EH (cell line): ENCODE results near the gene CCZ1.
"Not testable (repeated sequence)": the region's sequence is repeated elsewhere in the genome, so short reads cannot be mapped to it uniquely, and the experiment has no call there.

Source experiments
- DNase-seq: peaks from one replicate; pipeline ENCODE4 v3.0.0-alpha.2; 2015; ENCODE audit warnings: low read depth

Gene CCZ1

GRCh38 chr7:5908835-5909234 lies 10.3 kb downstream of the CCZ1 start:
- DNase-seq: not testable (repeated sequence)

DNA sequence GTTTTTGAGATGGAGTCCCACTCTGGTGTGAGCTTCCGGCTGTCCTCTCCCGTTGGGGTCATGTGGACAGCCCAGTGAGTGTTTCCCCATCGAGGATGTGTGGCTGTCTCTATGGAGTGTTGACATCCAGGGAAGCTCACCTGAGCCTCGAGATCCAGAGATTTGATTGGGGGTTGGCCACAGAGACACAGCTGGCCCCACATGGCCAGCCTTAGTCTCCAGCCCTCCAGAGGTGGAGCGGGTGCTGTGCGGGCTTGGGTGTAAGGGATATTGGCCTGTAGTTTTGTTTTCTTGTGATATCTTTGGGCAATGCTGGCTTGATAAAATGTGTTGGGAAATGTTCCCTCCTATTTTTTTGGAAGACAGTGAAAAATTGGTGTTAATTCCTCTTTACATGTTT lies 18.0 kb downstream of the CCZ1 start:
- not testable (repeated sequence) for DNase-seq

DNA sequence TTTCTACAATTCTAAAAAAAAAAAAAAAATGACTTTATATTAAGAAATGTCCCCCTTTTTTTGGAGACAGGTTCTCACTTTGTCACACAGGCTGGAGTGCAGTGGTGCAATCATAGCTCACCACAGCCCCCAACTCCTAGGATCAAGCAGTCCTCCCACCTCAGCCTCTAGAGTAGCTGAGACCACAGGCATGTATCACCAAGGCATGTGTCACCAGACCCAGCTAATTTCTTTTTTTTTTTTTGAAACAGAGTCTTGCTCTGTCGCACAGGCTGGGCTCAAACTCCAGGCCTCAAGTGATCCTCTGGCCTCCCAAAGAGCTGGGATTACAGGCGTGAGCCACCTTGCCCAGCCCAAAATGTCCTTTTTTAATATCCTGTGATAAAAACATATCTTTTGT lies 25.6 kb downstream of the CCZ1 start:
- not testable (repeated sequence) for DNase-seq

DNA sequence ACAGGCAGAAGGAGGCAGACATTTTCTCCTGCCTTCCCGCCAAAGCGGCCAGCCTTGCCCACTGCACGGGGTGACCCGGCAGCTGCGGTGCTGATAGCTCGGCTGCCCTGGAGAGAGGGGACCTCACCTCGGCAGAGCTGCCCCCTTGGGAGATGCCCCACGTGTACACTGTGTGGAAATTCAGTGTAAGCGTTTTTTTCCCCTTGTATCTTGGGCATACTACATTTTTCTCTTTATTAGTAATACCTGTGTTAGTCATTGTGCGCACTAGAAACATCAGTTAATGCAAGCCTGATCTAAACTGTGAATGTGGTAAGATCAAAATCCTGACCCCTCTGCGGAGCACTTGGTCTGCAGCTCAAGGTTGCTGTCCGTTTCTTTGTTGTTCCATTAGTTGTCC lies 26.1 kb downstream of the CCZ1 start:
- not testable (repeated sequence) for DNase-seq

DNA sequence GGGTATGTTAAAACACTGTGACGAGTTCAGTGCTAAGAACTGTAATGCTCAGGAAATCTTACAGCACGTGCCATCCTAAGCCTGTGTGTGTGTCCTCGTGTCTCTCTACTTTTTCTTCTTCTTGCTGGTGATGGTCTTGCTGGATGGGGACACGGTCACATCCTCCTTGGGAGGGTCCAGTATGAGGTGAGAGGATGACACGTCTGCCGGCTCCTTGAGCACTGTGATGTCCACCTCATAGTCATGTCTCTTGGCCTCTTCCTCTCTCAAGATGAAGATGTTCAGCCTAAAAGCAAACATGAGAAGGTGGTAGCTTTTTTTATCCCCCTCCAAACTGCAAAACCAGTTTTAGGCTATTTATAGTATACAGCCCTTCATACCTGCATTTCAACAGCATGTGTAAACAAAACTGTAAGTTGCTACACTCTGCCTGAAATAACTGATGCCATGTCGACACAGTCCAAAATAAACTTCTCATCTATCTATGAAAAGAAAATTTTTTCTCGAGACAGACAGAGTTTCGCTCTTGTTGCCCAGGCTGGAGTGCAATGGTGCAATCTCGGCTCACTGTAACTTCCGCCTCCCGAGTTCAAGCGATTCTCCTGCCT lies 27.8 kb downstream of the CCZ1 start:
- not testable (repeated sequence) for DNase-seq

DNA sequence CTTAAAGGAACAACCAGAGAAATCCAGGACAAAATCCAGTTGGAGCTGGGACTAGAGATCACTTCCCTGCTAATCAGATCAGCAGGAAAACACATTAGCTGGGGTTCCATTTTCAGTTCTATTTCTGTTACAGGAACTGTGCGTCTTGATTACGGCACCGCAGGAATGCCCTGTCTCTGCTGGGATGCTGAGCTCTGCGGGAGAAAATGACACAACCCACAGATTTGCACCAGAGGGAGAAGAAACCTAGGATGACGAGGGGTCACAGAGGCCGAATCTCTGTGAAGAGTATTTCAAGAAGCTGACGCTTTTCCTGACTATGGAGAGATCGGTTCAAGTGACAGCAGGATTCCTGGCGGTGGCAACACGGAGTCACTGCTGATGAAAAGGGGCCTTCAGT lies 31.8 kb downstream of the CCZ1 start:
- DNase-seq: not testable (repeated sequence)

DNA sequence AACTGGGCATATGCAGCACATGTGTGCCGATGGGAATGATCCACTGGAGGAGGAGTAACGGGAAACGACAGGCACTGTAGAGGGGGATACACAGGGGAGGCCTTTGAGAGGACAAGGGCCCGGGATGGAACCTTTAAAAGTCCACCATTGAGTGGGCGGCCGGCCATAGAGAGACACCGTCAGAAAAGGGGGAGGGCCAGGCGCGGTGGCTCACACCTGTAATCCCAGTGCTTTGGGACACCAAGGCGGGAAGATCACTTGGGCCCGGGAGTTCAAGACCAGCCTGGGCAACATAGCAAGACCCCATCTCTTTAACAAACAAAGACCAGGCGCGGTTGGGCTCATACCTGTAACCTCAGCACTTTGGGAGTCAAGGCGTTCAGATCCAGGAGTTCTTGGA lies 32.7 kb downstream of the CCZ1 start:
- DNase-seq: not testable (repeated sequence)

GRCh38 chr7:5931905-5932644 lies 33.5 kb downstream of the CCZ1 start:
- DNase-seq: peak; percentile 9

- DNase-seq: not testable (repeated sequence)
These were observed 36.5 kb downstream of the CCZ1 start for GRCh38 chr7:5934945-5935450.

DNA sequence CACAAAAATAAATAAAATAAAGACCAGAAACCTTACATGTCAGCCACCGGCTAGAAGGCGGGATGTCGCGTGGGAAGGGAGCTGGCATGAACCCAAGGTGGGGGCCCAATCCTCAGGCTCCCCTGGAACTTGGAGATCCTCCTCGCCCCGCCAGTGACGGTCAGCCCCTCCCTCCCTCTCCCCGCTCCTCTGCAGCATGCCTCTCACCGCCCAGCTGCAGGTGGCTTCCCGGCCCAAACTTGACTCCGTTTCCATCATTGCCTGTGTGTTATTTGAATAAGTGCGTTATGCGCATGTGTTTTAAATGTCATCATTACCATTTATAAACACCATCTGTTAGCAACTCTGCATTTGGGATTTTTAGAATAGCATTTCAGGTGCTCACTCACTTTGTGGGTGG lies 64.7 kb downstream of the CCZ1 start:
- DNase-seq: not testable (repeated sequence)

- DNase-seq: not testable (repeated sequence)
These were observed 65.3 kb downstream of the CCZ1 start for GRCh38 chr7:5963810-5964209.

DNA sequence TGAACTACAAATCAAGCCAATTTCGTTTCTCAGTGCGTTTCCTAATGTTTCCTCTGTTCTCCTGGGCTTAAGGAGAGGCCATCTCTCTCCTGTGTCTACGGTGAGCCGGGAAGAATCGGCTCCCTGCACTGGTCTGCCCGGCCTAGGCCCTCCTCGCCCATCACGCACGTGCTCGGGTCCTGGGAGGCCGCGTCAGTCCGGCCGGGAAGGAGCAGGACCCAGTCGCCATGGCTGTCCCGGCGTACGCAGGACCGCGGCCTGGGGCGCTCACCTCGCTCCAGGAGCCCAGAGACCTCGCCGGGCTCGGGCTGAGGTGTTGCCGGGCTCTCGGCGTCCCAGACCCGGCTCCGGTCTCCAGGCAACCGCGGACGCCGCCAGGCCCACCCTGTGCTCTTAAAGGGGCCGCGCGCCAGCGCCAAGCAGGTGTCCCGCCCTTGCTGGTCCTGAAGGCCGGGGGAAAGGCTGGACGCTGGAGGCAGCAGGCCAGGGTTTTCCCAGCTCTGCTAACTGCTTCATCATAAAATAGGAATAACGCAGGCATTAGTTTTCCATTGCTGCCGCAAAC lies 71.9 kb downstream of the CCZ1 start, which contains the start of gene RSPH10B:
Gene RSPH10B (minus strand): TSS at position 343 of the 565 bp plus-strand sequence. CDS start 3,573 bp downstream, outside the sequence.
- not testable (repeated sequence) for DNase-seq

- DNase-seq: not testable (repeated sequence)
These were observed 75.0 kb downstream of the CCZ1 start for GRCh38 chr7:5973580-5973979.
